Measurements from ENCODE around the gene BTLA.
"Not testable (repeated sequence)": the region's sequence is repeated elsewhere in the genome, so short reads cannot be mapped to it uniquely, and the experiment has no call there.

BTLA gene

DNA sequence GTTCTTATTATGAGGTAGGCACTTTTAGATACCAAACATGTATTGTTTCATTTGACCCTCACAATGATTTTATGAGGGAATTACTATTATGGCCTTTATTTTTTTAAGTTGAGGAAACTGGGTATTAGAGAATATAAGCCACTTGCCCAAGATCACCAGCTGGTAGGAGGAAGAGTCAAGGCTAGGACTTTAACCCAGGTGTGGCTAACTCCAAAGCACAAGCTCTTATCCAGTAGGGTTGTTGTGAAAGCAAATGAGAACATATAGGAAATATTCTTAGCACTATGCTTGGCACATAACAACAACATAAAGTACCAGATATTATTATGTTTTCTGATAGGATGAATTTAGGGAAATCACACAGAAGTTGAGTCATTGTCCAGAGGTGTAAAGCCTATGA is 7.9 kb downstream of the BTLA start:
- DNase-seq (ENCODE audit: low spot score): no peak

DNA sequence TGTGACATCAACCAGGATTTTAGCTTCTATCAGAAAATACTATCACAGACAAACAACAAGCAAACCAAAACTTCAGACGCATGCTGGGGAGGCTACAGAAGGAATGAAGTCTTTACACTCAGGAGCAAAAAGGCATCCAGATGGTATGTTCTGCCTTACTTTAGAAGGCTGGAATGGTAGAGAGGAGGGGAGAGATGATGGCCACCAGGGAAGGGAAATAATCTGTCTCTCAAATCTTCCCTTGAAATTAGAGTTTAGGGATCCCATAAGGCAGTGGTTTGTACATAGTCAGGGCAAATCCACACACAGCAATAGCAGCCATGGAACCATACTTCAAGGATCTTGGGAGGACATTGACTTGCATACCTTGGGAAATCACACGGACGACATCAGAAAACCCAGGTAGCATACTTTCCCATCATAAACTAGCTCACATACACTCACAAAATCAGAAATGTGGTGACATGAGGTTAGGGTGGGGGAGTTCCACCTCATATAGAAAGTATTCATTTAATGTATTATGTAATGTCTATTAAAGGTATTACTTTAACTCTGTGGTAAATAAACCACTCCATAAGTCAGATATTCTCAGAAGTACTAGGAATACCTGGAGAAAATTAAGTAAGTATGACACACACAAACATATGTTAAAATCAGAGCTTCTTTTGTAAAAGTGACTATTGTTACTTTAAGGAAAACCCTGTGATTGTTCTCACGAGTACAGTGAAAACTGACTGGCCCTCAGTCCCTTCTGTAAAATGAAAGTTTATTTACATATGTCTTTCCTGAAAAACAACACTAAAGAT is 9.4 kb downstream of the BTLA start:
- peak; percentile 49 for DNase-seq (ENCODE audit: low spot score)

DNA sequence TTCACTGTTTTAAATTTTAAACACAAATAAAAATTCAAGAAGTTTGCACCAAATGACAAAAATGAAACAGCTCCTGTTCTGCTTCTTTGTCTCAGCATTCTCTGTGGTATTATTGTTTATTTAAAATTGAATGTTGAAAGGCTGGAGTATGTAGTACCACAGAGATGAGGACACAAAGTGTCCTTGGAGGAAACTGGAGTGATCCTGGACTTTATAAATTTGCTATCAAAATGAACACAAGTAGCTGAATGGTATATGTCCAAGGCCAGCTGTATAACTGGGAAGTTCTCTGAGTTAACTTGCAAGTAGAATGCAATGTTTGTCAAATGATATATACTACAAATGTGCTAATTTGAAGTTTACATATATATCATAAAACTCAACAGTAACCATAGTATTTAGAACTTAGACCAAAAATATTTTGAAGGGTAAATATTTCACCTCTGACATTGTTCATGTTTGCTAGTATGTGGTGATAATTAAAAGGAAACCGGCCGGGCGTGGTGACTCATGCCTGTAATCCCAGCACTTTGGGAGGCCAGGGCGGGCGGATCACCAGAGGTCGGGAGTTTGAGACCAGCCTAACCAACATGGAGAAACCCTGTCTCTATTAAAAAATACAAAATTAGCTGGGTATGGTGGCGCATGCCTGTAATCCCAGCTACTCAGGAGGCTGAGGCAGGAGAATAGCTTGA is 12.3 kb downstream of the BTLA start:
- DNase-seq (ENCODE audit: low spot score): no peak

DNA sequence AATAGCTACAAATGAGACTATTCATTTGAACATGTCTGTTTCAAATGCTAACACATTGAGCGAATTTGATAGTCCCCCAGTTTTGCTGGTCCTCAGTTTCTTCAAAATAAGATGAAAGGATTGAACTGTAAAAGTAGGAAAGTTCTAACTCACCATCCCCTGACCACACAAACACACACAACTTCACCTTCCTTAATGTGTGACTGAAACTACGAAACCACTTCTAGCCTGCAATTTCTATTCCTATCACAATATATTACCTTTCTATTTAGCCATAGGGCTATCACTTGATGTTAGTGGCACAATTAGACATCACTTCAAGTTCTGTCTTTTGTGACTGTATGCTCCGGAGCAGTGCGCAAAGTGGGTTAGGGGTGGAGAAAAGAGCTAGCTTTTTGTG is 14.9 kb downstream of the BTLA start:
- no peak for DNase-seq (ENCODE audit: low spot score)

DNA sequence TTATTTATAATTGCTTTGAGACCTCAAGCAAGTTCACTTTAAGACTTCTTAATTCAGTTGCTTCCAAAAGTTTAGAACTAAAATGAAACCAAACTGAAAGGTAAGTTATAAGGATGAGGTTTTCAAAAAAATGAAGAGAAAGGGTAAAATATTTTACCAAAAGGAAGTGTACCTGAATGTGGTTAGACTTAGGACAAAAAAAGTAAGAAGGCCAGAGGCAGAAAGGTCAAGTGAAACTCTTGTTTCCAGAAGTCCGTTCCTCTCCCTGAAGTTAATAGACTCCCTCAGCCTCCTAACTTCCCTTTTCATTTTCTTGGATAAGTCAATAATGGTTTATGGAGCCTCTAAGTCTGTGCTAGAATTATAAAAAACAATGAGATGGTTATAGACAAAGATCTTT is 16.6 kb downstream of the BTLA start:
- DNase-seq (ENCODE audit: low spot score): no peak

DNA sequence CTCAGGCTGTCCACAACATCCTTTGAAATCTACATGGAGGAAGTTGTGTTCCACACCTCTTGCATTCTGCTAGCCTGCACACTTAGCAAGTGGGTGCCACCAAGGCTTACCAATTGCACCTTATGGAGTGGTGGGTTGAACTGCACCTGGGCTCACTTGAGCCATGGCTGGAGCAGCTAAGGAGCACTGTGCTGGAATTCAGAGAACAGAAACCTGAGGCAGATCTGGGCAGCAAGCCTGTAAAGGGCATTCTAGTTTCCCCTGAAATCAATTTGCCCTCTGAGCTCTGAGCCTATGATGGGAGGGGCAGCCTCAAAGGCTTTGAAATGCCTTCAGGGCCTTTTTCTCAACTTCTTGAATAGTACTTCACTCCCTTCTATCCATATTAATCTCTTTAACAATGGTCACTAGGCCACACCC is 18.0 kb downstream of the BTLA start:
- no peak for DNase-seq (ENCODE audit: low spot score)

DNA sequence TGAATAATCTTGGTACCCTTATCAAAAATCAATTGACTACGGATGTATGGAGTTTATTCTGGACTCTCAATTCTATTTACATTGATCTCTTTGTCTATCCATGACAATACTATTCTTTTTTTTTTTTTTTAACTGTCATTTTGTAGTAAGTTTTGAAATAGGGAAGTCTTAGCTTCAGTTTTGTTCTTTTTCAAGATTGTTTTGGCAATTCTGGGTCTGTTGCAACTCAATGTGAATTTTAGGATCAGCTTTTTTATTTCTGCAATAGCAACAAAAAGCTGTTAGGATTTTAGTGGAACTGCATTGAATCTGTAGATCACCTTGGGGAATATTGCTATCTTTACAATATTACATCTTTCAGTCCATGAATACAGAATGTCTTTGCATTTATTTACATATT is 21.4 kb downstream of the BTLA start:
- DNase-seq (ENCODE audit: low spot score): no peak

DNA sequence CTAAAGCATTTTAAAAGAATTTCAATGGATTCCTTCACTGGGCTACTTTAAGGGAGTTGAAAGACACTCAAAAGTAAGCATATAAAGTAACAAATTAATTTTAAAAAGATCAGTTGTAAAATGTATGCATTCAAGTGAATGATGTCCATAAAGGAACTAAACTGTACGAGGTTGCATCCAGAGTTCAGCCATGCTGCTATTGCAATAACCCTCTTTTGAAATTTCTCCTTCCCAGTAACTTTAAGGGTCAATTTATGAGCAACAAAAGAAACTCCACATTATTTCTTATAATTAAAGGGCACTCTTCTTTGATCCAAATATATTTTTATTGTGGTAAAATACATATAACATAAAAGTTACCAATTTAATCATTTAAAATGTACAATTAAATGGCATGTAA is 22.9 kb downstream of the BTLA start:
- DNase-seq (ENCODE audit: low spot score): no peak

DNA sequence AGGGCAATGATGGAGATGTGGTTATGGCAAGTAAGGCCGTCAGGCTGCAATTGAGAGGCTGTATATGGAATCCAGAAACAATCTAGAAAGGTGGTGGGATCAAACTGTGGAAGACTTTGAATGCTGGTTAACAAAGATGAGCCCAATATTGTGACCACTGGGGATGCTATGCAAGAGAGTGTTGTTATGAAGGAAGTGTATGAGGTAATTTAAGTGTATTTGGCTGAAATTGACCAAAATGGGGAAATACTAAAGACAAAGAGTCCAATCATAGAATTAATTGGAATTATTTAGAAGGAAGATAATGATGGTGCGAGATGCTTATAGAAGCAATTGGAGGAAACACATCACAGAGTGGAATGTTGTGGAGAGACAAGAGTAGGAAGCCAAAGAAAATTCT is 24.5 kb downstream of the BTLA start:
- DNase-seq (ENCODE audit: low spot score): no peak

DNA sequence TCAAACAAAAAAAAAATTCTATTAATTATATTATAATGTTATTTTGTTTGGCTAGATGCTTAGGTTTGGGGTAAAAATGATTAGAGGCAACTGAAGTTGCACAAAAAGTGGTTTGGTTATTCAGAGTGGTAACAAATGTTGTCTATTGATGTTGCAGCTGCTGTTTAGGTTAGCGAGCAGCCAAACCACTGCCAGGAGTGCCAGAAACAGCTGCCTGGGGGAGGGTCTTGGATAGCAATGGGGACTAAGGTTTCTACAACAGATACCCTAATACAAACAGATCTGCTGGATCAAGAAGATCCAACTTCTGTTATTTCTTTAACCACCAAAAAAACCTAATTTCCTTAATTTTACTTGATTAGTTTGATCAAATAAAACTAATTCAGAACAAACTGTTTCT is 26.6 kb downstream of the BTLA start:
- DNase-seq (ENCODE audit: low spot score): no peak

DNA sequence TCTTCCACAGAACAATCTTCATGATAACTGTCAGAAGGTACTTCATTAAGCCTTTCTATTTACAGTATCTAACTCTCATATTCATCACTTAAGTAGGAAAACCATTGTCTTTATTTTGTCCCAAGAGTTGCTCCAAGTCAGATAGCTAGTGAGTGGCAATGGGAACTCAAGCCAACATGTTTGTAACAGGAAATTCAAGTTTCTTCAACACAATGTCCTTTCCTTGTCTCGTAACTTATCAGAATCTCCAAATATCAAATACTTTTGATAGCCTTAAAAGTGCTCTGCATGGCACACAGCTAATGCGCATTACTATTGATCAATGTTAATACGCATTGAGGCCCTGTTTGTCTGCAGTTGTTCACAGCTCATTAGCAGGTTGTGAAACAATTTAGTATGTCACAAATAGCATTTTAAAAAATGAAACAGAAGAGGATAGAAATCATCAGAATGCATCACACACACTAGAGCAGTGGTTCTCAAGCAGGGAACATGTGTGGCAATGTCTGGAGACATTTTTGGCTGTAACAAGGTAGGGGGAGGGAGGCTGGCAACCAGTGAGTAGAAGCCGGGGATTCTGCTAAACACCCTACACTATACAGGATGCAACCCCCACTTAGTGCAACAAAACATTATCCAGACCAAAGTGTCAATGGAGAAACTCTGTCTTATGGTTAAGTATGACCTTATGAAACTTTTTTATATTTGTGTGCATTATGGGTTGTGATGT is 27.5 kb downstream of the BTLA start:
- no peak for DNase-seq (ENCODE audit: low spot score)

DNA sequence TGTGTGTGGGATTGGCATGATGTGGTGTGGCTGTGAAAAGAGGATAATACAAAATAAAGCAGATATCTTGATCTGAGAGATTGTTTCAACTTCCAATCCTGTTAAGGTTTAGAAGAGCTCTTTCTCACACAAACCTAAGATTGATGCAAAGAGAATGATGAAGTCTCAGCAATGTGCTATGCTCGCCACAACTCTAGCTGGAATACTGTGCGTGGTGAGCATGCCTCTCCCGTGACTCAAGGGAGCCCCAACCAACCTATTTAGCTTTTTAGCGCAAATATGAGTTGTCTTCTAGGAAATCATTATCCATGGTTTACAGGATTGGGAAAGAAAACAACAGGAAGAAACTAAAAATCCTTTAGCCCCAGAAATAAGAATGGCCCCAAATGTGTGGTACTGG is 28.5 kb downstream of the BTLA start:
- DNase-seq (ENCODE audit: low spot score): no peak

DNA sequence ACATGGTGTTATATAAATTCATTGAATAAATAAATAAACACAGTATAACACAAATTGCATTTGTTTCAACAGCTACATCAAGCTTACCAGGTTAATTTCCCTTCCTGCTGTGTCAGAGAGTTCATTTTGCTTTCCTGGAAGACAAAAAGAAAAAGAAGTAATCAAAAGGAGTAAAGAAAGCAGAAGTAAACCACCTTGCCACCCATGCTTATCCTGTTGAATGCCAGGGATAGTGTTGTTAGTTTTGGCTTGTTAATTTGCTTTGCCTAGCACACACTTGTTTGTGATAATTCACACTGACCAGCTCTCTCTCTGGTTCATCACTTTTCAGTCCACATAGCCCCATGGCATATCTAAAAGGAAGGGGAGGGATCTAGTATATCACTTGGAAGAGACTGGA is 29.6 kb downstream of the BTLA start:
- DNase-seq (ENCODE audit: low spot score): no peak

DNA sequence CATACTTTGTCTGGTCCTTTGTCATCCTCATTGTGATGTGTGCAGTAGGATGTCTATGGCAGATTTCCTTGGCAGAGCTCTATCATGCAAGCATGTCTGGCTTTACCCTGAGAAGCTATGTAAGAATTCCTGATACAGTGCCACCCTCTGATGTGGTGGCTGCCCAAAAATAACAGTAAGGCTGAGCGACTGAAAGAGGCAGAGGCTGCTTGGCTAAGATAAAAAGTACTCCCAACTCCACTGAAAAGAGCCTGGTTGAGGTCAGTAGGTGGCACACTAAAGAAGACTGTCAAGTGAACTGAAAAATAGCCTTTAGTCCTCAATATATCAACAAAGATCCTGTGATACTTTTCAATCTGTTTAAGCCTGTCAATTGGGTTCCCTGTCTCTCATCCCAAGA is 31.7 kb downstream of the BTLA start:
- no peak for DNase-seq (ENCODE audit: low spot score)

DNA sequence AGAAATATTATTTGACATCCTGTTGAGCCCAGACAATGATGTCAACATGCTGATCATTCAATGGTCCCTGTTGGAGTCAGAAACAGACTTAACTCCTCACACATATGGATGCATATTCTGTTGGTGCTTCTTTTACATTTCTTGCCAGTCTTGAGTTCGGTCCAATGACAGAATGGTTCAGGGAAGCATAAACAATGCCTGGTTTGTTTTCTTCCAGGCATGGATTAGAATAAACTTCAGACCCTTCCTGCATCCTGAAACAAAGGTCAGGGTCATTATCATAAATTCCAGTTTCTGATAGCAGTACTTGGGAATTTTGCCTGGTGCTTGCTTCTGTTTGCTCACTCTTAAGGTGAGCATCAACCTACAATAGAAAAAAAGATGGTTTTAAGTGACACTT is 33.3 kb downstream of the BTLA start:
- no peak for DNase-seq (ENCODE audit: low spot score)

DNA sequence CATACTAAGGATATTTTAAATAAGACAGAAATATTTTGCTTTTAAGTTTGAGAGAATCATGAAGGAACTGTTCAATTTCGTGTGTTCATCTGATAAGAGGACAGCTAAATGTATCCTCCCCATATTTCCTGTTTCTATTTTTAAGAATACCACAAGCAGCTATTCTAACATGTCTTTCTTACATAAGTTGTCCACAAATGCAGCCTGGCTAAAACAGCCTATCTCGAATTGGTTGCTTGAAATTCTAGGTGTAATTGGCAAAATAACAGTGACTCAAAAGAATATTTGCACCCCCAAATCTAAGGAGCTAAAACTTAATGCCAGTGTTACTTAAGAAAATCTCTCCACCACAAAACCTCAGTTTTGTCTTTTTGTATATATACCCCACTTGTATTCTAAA is 35.0 kb downstream of the BTLA start:
- DNase-seq (ENCODE audit: low spot score): peak; percentile 35

DNA sequence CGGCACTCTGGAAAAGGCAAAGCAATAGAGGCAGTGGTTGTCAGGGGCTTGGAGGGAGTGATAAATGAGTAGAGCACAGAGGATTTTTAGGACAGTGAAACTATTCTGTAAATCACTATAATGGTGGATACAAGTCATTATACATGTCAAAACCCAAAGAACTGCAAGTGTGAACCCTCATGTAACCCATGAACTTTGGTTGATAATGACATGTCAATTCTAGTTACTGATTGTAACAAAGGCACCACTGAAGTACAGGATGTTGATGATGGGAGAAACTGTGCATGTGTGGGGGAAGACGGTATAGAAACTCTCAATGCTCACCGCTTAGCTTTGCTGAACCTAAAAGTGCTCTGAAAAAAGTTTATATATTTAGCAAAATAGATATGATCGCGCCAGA is 36.0 kb downstream of the BTLA start:
- no peak for DNase-seq (ENCODE audit: low spot score)

DNA sequence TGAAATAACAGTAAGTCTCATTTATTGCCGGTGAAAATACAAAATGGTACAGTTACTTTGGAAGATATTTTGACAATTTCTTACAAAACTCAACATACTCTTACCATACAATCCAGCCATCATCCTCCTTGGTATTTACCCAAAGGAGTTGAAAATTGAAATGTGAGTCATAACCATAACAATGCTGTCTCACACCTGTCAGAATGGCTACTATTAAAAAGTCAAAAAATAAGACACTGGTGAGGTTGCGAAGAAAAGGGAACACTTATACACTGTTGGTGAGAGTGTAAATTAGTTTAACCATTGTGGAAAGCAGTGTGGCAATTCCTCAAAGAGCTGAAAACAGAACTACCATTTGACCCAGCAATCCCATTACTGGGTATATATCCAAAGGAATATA is 37.5 kb downstream of the BTLA start:
- not testable (repeated sequence) for DNase-seq (ENCODE audit: low spot score)

DNA sequence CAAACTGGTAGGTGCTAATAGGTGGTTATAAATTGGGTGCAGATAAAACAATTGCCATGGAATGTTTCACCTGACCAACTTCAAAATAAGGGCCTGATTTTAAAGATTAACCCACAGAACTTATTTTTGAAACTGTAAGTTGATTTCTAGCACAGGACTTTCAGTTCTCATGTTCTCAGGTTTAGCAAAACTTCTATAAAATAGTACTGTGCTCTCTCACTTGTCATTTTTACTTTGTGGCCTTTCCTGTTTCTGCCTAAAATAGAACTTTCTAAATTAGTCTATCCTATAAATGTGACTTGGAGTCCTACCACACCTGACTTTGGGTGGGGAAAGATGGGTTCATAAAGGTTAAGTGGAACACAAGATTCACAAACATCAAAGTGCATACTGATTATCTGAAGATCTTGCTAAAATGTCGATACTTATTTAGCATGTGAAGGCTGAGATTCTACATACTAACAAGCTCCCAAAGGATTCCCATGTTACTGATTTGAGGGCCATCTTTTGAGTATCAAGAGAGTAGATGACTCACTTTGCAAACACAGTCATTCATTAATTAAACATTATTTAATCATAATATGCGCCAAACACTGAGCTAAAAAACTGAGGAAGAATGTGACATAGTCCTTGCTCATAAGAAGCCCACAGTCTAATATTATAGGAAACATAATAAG is 38.6 kb downstream of the BTLA start:
- no peak for DNase-seq (ENCODE audit: low spot score)

DNA sequence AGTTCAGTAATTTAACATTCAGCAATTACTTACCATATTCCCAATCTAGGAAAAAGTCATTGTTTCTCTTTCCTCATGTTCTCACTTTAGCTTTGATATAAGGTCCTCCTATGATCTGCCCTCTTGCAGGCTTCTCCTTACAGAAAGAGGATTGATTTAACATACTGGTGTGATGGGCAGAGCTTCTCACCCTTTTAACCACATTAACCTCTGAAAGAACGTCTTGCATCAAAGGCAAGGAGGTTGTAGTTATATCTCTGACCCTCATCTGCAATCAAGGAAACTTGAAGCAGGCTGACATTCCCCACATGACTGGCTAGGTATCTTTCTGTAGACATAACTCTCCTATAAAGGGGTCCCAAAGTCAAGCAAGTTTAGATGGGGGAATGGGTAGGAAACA is 39.5 kb downstream of the BTLA start:
- DNase-seq (ENCODE audit: low spot score): no peak

DNA sequence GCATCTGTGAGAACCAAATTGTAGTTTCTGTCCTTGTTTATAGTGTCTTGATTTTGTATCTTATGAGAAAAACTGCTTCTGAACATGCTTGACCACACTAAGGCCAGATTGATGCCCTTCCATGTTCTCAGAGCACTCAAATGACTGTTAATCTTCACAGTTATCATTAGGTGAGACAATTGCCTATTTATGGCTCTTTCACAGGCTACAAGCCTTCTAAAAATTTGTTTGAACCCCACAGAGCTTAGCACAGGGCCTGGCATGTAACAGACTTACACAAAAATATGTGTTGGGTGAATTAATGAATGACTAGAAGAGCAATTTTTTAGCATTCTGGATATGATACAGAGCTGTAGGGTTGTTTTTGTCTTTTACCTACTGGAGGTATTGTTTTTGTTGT is 43.1 kb downstream of the BTLA start:
- no peak for DNase-seq (ENCODE audit: low spot score)

DNA sequence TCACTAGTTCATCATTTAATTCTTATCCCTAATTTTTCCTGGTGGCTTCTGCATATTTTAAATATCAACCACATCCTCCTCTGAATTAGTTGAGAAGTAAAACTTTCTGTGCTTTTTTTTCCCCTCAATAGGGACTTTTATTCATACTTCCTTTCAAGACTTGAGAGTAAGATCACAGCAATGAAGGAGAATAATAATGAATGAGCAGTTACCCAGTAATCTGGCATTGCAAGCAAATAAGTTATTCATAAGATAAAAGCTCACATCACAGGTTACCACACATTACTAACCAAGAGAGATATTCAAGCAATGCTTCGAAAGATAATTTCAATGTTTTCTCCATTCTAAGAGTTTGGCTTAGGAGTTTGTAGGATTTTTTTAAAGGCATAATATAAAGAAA is 50.3 kb downstream of the BTLA start:
- DNase-seq (ENCODE audit: low spot score): no peak

DNA sequence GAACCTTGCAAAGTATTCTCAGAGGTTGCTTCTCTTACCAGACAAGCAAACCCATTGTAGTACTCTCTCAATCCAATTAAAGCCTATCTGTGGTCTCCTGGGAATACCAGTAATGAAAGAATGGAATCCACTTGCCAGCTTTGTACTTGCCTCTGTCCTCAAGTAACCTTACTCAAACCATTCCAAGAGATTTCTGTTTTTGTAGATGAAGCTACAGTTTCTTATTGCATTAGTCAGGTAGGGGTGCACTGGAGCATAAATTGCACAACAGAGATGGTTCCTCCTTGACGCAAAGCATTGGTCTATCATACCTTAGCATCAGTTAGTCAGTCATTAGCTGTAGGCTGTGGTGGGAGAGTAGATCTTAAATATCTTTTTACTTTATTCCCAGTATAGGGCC is 52.9 kb downstream of the BTLA start:
- DNase-seq (ENCODE audit: low spot score): no peak

Measured in CD4-positive, alpha-beta T cell treated with Interleukin-15 for 4 hours (primary cell).